AG04450 (cell line): ENCODE results near the gene AUTS2. TPM values are rescaled to one million over a fixed set of nuclear protein-coding genes. Genes with fewer than 3 reads are reported as not detected.

Source experiments
- CTCF ChIA-PET: fragments of 300-600, 350-600 bp; formaldehyde crosslinking; extraction: SDS; loops from one replicate; lab custom pipeline; 2022; ENCODE audit warnings: antibody characterized with exemption, inconsistent platforms; lab: Charles Lee
- POLR2A ChIA-PET: fragments of 350-600 bp; formaldehyde crosslinking; extraction: SDS; loops from one replicate; lab custom pipeline; 2021; ENCODE audit warnings: antibody characterized with exemption, inconsistent platforms; lab: Yijun Ruan, JAX
- DNase-seq: peaks from one replicate; pipeline ENCODE4 v3.0.0-alpha.2; 2011; ENCODE audit warnings: low read depth, low spot score
- H3K27ac ChIP-seq: one replicate; pipeline ENCODE4 v1.5.1; 2012; ENCODE audit warnings: low read depth, low read length, control low read depth
- H3K27me3 ChIP-seq: one replicate; pipeline ENCODE4 v1.6.0; 2012; ENCODE audit warnings: low read length; ENCODE audit not compliant: control insufficient read depth, insufficient read depth
- H3K4me3 ChIP-seq: 2 replicates; pipeline ENCODE4 v1.5.1; 2011; ENCODE audit warnings: mild to moderate bottlenecking, low read depth, low read length, control low read depth
- H3K9me3 ChIP-seq: 2 replicates; pipeline ENCODE4 v1.5.1; 2012; ENCODE audit warnings: low read length; ENCODE audit not compliant: control insufficient read depth, insufficient read depth
- polyA plus RNA-seq: library from polyadenylated mRNA; depleted of rRNA; stranded (reverse); fragments of >200 nt; gene quantifications from 2 replicates; pipeline ENCODE4 v1.2.3, GENCODE V29; 2011
- TF ChIP-seq, protein P1 (sequence below): IDR thresholded peaks from 2 replicates; pipeline ENCODE4 v1.5.1; 2011; ENCODE audit warnings: low read depth, low read length, control low read depth, inconsistent platforms

The AUTS2 gene
- polyA plus RNA-seq, 1 experiment: 1.5 TPM

DNA sequence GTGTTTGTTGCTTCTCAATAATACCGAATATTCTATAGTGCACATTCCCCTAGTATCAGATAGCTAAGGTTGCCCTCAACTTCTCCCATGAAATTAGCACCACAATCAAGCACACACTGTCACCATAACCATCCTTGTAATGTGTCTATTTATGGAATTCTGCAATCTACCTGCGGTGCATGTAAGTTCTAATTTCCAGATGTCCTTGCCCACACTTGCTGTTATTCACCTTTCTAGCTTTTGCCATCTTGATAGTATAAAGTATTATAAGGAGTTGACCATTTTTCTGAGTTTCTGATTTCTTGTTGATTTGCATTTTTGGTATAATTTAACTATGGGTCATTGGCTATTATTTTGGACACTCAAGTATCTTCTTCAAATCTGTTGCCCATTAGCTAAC lies 1043.6 kb downstream of the AUTS2 start:
- no peak for DNase-seq
- ChIA-PET POLR2A (no interaction called here), CTCF (no interaction called here)
- TF ChIP-seq, protein P1, sequence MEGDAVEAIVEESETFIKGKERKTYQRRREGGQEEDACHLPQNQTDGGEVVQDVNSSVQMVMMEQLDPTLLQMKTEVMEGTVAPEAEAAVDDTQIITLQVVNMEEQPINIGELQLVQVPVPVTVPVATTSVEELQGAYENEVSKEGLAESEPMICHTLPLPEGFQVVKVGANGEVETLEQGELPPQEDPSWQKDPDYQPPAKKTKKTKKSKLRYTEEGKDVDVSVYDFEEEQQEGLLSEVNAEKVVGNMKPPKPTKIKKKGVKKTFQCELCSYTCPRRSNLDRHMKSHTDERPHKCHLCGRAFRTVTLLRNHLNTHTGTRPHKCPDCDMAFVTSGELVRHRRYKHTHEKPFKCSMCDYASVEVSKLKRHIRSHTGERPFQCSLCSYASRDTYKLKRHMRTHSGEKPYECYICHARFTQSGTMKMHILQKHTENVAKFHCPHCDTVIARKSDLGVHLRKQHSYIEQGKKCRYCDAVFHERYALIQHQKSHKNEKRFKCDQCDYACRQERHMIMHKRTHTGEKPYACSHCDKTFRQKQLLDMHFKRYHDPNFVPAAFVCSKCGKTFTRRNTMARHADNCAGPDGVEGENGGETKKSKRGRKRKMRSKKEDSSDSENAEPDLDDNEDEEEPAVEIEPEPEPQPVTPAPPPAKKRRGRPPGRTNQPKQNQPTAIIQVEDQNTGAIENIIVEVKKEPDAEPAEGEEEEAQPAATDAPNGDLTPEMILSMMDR: no peak
- Histone ChIP-seq H3K27me3 (no peaks in the 10 kb centered on the region), H3K9me3 (no peaks in the 10 kb centered on the region; the same call in 1 of the 2 replicates), H3K4me3 (no peak overlapping the region), H3K27ac (no peak overlapping the region)

DNA sequence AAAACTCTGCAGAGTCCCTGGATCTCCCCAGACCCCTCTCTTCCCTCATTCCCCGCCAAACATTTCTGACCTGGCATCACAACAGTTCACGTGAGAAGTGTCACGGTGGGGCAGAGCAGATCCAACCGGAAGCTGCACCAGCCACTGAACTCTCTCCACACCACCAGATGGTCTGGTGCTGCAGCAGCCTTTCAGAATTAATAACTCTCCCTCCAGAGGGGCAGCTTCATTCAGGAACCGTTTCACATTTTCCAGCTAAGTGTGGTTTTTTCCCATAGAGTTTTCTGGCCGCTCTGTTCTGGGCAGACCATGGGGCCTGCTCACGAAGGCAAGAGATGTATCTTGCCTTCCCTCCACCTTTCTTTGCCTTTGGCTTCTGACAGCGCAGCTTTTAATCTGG lies 1047.0 kb downstream of the AUTS2 start:
- no peaks in the 10 kb centered on the region for H3K27me3 ChIP-seq
- H3K4me3 ChIP-seq: no peak overlapping the region
- H3K9me3 ChIP-seq: no peaks in the 10 kb centered on the region; the same call in 1 of the 2 replicates
- DNase-seq: no peak
- ChIA-PET POLR2A (no interaction called here), CTCF (no interaction called here)
- TF ChIP-seq, protein P1: no peak
- H3K27ac ChIP-seq: no peak overlapping the region

DNA sequence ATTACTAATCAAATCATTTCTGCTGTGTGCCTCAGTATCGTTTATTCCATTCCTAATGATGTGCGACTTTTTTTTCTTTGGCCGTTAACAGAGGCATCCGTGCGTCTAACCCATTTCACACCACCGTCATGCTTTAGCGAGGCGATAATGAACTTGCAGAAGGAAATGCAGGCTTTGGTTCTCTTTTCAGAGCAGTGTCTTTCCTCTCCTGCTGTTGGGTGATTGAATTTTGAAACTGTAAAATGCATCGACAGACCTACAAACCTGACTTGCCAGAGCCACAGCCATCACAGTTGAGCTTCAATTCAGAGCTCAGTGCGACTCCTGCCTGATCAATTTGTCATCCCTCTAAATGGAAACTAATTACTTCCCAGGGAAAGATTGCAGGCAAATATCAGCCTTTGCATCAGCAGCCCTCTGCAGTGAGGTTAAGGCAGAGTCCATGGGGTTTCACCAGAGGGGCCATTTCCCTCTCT lies 1047.6 kb downstream of the AUTS2 start:
- Histone ChIP-seq H3K9me3 (no peaks in the 10 kb centered on the region; the same call in 1 of the 2 replicates), H3K4me3 (no peak overlapping the region), H3K27ac (no peak overlapping the region), H3K27me3 (no peaks in the 10 kb centered on the region)
- CTCF ChIA-PET: no interaction called here
- no peak for DNase-seq
- TF ChIP-seq, protein P1: no peak
- POLR2A ChIA-PET: no interaction called here

DNA sequence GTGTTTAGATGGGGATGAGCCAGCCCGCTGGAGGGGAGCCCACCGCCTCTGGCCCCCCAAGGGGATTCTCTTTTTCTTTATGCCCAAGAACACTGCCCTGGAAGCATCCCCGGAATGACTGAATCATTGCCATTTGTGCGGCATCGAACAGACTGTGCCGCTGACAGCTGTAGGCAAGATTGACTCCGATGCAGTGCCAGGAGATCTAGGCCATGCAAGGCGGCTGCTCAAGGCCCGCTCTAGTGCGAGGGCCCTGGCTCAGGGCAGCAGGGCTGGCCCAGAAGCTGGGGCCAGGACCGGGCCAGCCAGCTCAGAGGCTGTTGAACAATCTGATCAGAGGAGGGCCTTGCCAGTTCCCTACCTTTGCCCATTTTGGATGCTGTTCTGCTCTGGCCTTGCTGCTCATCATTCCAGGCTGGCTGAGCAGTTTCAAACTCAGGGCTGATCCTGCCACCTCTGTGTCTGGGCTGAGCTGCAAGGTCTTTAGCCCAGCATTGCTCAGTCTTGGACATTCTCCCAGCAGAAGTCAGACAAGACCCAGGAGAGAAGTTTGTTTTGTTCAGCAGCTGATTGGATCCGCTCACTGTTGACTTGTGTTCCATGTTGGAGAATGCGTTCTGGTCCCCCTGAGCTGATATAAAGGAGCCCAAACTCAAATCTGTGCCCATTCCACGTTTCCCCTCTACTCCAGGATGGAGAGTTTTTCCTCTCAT lies 1048.4 kb downstream of the AUTS2 start:
- POLR2A ChIA-PET: no interaction called here
- no peak for DNase-seq

More for the DNA sequence above, 1048.4 kb downstream of the AUTS2 start:
- Histone ChIP-seq H3K27ac (no peak overlapping the region), H3K27me3 (no peaks in the 10 kb centered on the region), H3K4me3 (no peak overlapping the region), H3K9me3 (no peaks in the 10 kb centered on the region; the same call in 1 of the 2 replicates)
- CTCF ChIA-PET: no interaction called here
- TF ChIP-seq, protein P1: no peak
